HepG2 (cell line): ENCODE results near the gene SLC7A6OS. TPM values are rescaled to one million over a fixed set of nuclear protein-coding genes. Genes with fewer than 3 reads are reported as not detected.
A peak's percentile ranks its signal among the peaks of the same experiment; 100 is the strongest.

Source experiments
- ATF2 ChIP-seq: sonication (generic); formaldehyde crosslinking; IDR thresholded peaks from 2 replicates; pipeline ENCODE4 v1.4.0; 2020; ENCODE audit warnings: missing genetic modification reagents
- CBX2 ChIP-seq, 2 experiments: fragments of 200-600 bp in 1 of 2; sonication (generic); formaldehyde crosslinking in 1 of 2; IDR thresholded peaks; 2 replicates each; pipeline versions ENCODE4 v1.7.0 to v1.8.1; 2018 to 2022; ENCODE audit warnings: low read depth in 2 of 2, low read length in 1 of 2, mild to moderate bottlenecking in 1 of 2, missing genetic modification reagents in 1 of 2
- CREB1 ChIP-seq, 2 experiments: fragments of 450-650 bp in 1 of 2; IDR thresholded peaks; 2 replicates each; pipeline ENCODE4 v1.6.1; 2016 to 2017; ENCODE audit warnings: control low read depth in 1 of 2, mild to moderate bottlenecking in 1 of 2, missing compliant biosample characterization in 1 of 2, missing genetic modification characterization in 1 of 2
- JARID2 ChIP-seq: sonication (generic); formaldehyde crosslinking; IDR thresholded peaks from 2 replicates; pipeline ENCODE4 v1.8.1; 2023; ENCODE audit warnings: missing genetic modification reagents, inconsistent platforms; ENCODE audit not compliant: insufficient replicate concordance
- MTF1 ChIP-seq: sonication (generic); formaldehyde crosslinking; IDR thresholded peaks from 2 replicates; pipeline ENCODE4 v1.5.0; 2020; ENCODE audit warnings: missing genetic modification reagents
- NCOA1 ChIP-seq: sonication (generic); formaldehyde crosslinking; IDR thresholded peaks from 2 replicates; pipeline ENCODE4 v1.9.0; 2021; ENCODE audit warnings: missing genetic modification reagents
- PRMT3 ChIP-seq: sonication (generic); formaldehyde crosslinking; IDR thresholded peaks from 2 replicates; pipeline ENCODE4 v1.8.1; 2022; ENCODE audit warnings: low read depth, mild to moderate bottlenecking, moderate library complexity, missing genetic modification reagents, borderline replicate concordance
- RFXANK ChIP-seq: IDR thresholded peaks from 2 replicates; pipeline ENCODE4 v1.6.1; 2016
- SP1 ChIP-seq, 2 experiments: fragments of 450-650 bp in 1 of 2; sonication (generic) in 1 of 2; formaldehyde crosslinking in 1 of 2; IDR thresholded peaks; 2 replicates each; pipeline versions ENCODE4 v1.4.0 to v1.6.1; 2016 to 2020; ENCODE audit warnings: missing genetic modification reagents in 1 of 2
- TAF15 ChIP-seq: fragments of 200-400 bp; formaldehyde crosslinking; IDR thresholded peaks from one replicate; pipeline ENCODE4 v1.6.1; 2018; ENCODE audit warnings: mild to moderate bottlenecking, low read depth, low read length; ENCODE audit not compliant: poor library complexity, severe bottlenecking
- ZBTB3 ChIP-seq: sonication (generic); formaldehyde crosslinking; IDR thresholded peaks from 2 replicates; pipeline ENCODE4 v1.4.0; 2020; ENCODE audit warnings: low read depth, mild to moderate bottlenecking, moderate library complexity, missing genetic modification reagents, borderline replicate concordance
- ZNF12 ChIP-seq: sonication (generic); formaldehyde crosslinking; IDR thresholded peaks from 2 replicates; pipeline ENCODE4 v1.5.0; 2020; ENCODE audit warnings: missing genetic modification reagents
- ZNF17 ChIP-seq: sonication (generic); formaldehyde crosslinking; IDR thresholded peaks from 2 replicates; pipeline ENCODE4 v1.5.0; 2020; ENCODE audit warnings: mild to moderate bottlenecking, missing genetic modification reagents
- ZNF549 ChIP-seq: sonication (generic); formaldehyde crosslinking; IDR thresholded peaks from 2 replicates; pipeline ENCODE4 v1.5.0; 2020; ENCODE audit warnings: missing genetic modification reagents
- ZNF589 ChIP-seq: sonication (generic); formaldehyde crosslinking; conservative IDR thresholded peaks from 2 replicates; pipeline ENCODE4 v1.8.0; 2022; ENCODE audit warnings: mild to moderate bottlenecking, moderate library complexity, missing genetic modification reagents
- ZNF670 ChIP-seq: sonication (generic); formaldehyde crosslinking; IDR thresholded peaks from 2 replicates; pipeline ENCODE4 v1.8.0; 2022; ENCODE audit warnings: mild to moderate bottlenecking, missing genetic modification reagents, borderline replicate concordance
- ZNF75D ChIP-seq: sonication (generic); formaldehyde crosslinking; IDR thresholded peaks from 2 replicates; pipeline ENCODE4 v1.8.1; 2023; ENCODE audit warnings: missing genetic modification reagents, mild to moderate bottlenecking, borderline replicate concordance
- ZNF800 ChIP-seq: sonication (generic); formaldehyde crosslinking; IDR thresholded peaks from 2 replicates; pipeline ENCODE4 v1.4.0; 2020; ENCODE audit warnings: missing genetic modification reagents
- ZSCAN25 ChIP-seq: sonication (generic); formaldehyde crosslinking; IDR thresholded peaks from 2 replicates; pipeline ENCODE4 v1.8.0; 2022; ENCODE audit warnings: mild to moderate bottlenecking, missing genetic modification reagents
- polyA plus RNA-seq, 8 experiments: library from polyadenylated mRNA; depleted of rRNA in 3 of 8; stranded (reverse) in 7 of 8; unstranded in 1 of 8; fragments of >200 nt; fragmentation: Illumina TruSeq in 4 of 8; extraction: Trizol in 4 of 8; gene quantifications; 2 replicates each; pipeline versions ENCODE4 v1.2.1 to v1.2.3, GENCODE V29; 2011 to 2016; ENCODE audit warnings: low read depth in 4 of 8, missing spikeins in 1 of 8, mixed read lengths in 1 of 8; ENCODE audit not compliant: insufficient read depth in 1 of 8
- total RNA-seq, 5 experiments: library from RNA; depleted of rRNA; stranded (reverse); fragments of >200 nt; fragmentation: Illumina TruSeq; extraction: Trizol; gene quantifications; 2 replicates each; pipeline ENCODE4 v1.2.3, GENCODE V29; 2016; ENCODE audit warnings: low read depth in 1 of 5
- TF ChIP-seq, protein P1 (sequence below): sonication (generic); formaldehyde crosslinking; IDR thresholded peaks from 2 replicates; pipeline ENCODE4 v1.9.0; 2021; ENCODE audit warnings: missing genetic modification reagents, borderline replicate concordance
- TF ChIP-seq, protein P2 (sequence below): sonication (generic); formaldehyde crosslinking; IDR thresholded peaks from 2 replicates; pipeline ENCODE4 v1.5.0; 2020; ENCODE audit warnings: missing genetic modification reagents
- TF ChIP-seq, protein P3 (sequence below): IDR thresholded peaks from 2 replicates; pipeline ENCODE4 v1.6.1; 2016; ENCODE audit warnings: control low read depth

Gene SLC7A6OS
- total and polyA plus RNA-seq, 2 of the 13 experiments (the other 11 are each of a cell fraction or from before 2014, with no cell fraction given) = 11.2 to 21.5 TPM

DNA sequence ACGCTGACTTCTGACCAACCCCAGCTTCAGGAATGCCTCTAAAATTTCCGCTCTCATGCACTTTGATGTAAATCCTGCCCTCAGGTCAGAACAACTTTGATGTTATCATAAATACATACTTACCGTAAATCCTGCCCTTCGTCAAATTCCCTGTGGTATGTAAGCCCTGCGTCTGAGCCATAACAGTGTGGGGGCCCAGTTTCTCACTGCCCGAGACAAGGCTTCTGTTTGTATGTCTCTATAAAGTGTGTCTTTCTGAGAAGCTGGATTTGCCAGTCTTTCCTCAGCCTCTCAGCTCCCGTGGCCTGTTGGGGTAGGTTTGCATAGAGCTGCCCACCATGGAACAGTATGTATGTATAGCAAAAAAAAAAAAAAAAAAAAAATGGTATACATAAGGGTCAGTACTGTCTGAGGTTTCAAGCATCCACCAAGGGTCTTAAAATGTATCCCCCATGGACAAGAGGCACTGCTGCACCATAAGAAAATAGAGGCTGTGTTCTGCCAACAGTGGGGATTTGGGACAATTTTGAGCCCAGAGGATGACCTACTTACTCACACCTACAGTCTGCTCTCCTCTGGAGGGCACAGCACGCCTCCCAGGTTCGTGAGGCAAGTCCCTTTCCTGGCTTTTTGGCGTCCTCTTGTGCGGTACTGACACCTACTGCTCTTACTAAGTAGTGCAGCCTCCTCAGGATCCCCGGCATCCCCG, 17.6 kb upstream of the SLC7A6OS start (continued):
- no peak for TF ChIP-seq ZNF800 (CRISPR knock-in tag)
- TF ChIP-seq JARID2 (CRISPR knock-in tag) = no peak
- no peak for TF ChIP-seq RFXANK (CRISPR knock-in tag)
- TF ChIP-seq ZNF12 (CRISPR knock-in tag) = no peak
- TF ChIP-seq TAF15 = no peak
- TF ChIP-seq, protein P1, sequence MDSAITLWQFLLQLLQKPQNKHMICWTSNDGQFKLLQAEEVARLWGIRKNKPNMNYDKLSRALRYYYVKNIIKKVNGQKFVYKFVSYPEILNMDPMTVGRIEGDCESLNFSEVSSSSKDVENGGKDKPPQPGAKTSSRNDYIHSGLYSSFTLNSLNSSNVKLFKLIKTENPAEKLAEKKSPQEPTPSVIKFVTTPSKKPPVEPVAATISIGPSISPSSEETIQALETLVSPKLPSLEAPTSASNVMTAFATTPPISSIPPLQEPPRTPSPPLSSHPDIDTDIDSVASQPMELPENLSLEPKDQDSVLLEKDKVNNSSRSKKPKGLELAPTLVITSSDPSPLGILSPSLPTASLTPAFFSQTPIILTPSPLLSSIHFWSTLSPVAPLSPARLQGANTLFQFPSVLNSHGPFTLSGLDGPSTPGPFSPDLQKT = no peak
- 0 out of 2 replicates have a peak, but pooled peaks have one; percentile 64 for TF ChIP-seq ZBTB3
- no peak for TF ChIP-seq NCOA1 (CRISPR knock-in tag)
- no peak for TF ChIP-seq CREB1 (IDR thresholded peaks at IDR 0.05)
- no peak for TF ChIP-seq CREB1 (CRISPR knock-in tag; IDR thresholded peaks at IDR 0.05)
- no peak for TF ChIP-seq ZNF670 (CRISPR knock-in tag)
- 0 out of 2 replicates have a peak, but pooled peaks have one; percentile 11 for TF ChIP-seq ATF2 (CRISPR knock-in tag)
- no peak for TF ChIP-seq ZNF589
- no peak for TF ChIP-seq CBX2 (IDR thresholded peaks at IDR 0.05; ENCODE audit: low read depth, low read length)
- no peak for TF ChIP-seq CBX2 (CRISPR knock-in tag; IDR thresholded peaks at IDR 0.05; ENCODE audit: low read depth)
- TF ChIP-seq ZNF75D (CRISPR knock-in tag) = no peak
- TF ChIP-seq, protein P2, sequence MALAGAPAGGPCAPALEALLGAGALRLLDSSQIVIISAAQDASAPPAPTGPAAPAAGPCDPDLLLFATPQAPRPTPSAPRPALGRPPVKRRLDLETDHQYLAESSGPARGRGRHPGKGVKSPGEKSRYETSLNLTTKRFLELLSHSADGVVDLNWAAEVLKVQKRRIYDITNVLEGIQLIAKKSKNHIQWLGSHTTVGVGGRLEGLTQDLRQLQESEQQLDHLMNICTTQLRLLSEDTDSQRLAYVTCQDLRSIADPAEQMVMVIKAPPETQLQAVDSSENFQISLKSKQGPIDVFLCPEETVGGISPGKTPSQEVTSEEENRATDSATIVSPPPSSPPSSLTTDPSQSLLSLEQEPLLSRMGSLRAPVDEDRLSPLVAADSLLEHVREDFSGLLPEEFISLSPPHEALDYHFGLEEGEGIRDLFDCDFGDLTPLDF = no peak
- no peak for TF ChIP-seq SP1 (IDR thresholded peaks at IDR 0.05)
- no peak; the same call in 1 of the 2 replicates for TF ChIP-seq SP1 (CRISPR knock-in tag; IDR thresholded peaks at IDR 0.05)
- TF ChIP-seq ZSCAN25 (CRISPR knock-in tag) = 0 out of 2 replicates have a peak, but pooled peaks have one; percentile 22
- TF ChIP-seq MTF1 = no peak
- TF ChIP-seq ZNF17 = no peak
- no peak for TF ChIP-seq PRMT3 (CRISPR knock-in tag)
- no peak for TF ChIP-seq ZNF549 (CRISPR knock-in tag)
- TF ChIP-seq, protein P3, sequence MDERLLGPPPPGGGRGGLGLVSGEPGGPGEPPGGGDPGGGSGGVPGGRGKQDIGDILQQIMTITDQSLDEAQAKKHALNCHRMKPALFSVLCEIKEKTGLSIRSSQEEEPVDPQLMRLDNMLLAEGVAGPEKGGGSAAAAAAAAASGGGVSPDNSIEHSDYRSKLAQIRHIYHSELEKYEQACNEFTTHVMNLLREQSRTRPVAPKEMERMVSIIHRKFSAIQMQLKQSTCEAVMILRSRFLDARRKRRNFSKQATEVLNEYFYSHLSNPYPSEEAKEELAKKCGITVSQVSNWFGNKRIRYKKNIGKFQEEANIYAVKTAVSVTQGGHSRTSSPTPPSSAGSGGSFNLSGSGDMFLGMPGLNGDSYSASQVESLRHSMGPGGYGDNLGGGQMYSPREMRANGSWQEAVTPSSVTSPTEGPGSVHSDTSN (CRISPR knock-in tag) = no peak
